Tibial artery (tissue), 4 donors: ENCODE data around the gene CLEC4F.

Source experiments
- DNase-seq, 2 donors: peaks; one replicate each; pipeline ENCODE4 v3.0.0-alpha.2; 2019
- H3K27ac ChIP-seq, 2 donors: fragments of 200-600 bp; sonication (generic) in 1 of 2; 1 replicate in 1 of 2; 2 replicates in 1 of 2; pipeline ENCODE4 v1.5.1; 2018 to 2019; ENCODE audit warnings: mild to moderate bottlenecking in 1 of 2
- H3K27me3 ChIP-seq, 2 donors: fragments of 200-600 bp; sonication (generic) in 1 of 2; one replicate each; pipeline versions ENCODE4 v1.5.1 to v1.6.0; 2016 to 2019
- H3K36me3 ChIP-seq, 3 donors: fragments of 200-600 bp; sonication (generic) in 2 of 3; one replicate each; pipeline ENCODE4 v1.5.1; 2016 to 2019; ENCODE audit warnings: mild to moderate bottlenecking in 2 of 3
- H3K4me1 ChIP-seq, 4 donors: fragments of 200-600 bp; sonication (generic) in 2 of 4; 1 replicate in 3 of 4; 2 replicates in 1 of 4; pipeline ENCODE4 v1.5.1; 2016 to 2019
- H3K4me3 ChIP-seq, 2 donors: fragments of 200-600 bp; sonication (generic) in 1 of 2; 1 replicate in 1 of 2; 2 replicates in 1 of 2; pipeline ENCODE4 v1.5.1; 2018 to 2019; ENCODE audit warnings: mild to moderate bottlenecking in 2 of 2
- H3K9me3 ChIP-seq, 3 donors: fragments of 200-600 bp; sonication (generic) in 1 of 3; one replicate each; pipeline ENCODE4 v1.5.1; 2016 to 2019
- CTCF ChIP-seq, 2 experiments: fragments of 200-600 bp in 1 of 2; fragments of 450-650 bp in 1 of 2; IDR thresholded peaks; one replicate each; pipeline ENCODE4 v1.5.1; 2017 to 2019; ENCODE audit warnings: antibody characterized with exemption in 2 of 2, mild to moderate bottlenecking in 1 of 2, moderate library complexity in 1 of 2
- intact Hi-C: fragments of 100-400 bp; cut with DNase I; formaldehyde crosslinking; loops from one replicate; pipeline ENCODE4 v1.15.0; 2023; ENCODE audit warnings: low total_unique reads

Gene CLEC4F

GRCh38 chr2:70852824-70853223, 32.4 kb upstream of the CLEC4F start:
- Histone ChIP-seq H3K27me3 (no peaks in the 10 kb centered on the region), H3K36me3 (no peaks in the 10 kb centered on the region), H3K4me3 (no peak overlapping the region), H3K4me1 (no peaks in the 10 kb centered on the region), H3K9me3 (no peaks in the 10 kb centered on the region), H3K27ac (no peak overlapping the region)
- TF ChIP-seq CTCF (IDR thresholded peaks at IDR 0.05), result no peak
- DNase-seq, result no peak
- intact Hi-C loops, result no loop called here

GRCh38 chr2:70851704-70852103, 31.3 kb upstream of the CLEC4F start:
- no peak overlapping the region for H3K4me3 ChIP-seq
- H3K27ac ChIP-seq, result no peak overlapping the region
- H3K27me3 ChIP-seq, result no peaks in the 10 kb centered on the region
- no peak for TF ChIP-seq CTCF (IDR thresholded peaks at IDR 0.05)
- no peak for DNase-seq
- intact Hi-C loops, result no loop called here
- no peaks in the 10 kb centered on the region for H3K9me3 ChIP-seq
- H3K4me1 ChIP-seq, result no peaks in the 10 kb centered on the region
- H3K36me3 ChIP-seq, result no peaks in the 10 kb centered on the region

GRCh38 chr2:70850925-70851324, 30.5 kb upstream of the CLEC4F start:
- no peak overlapping the region for H3K27ac ChIP-seq
- intact Hi-C loops, result no loop called here
- H3K36me3 ChIP-seq, result no peaks in the 10 kb centered on the region
- H3K9me3 ChIP-seq, result no peaks in the 10 kb centered on the region
- no peak for TF ChIP-seq CTCF (IDR thresholded peaks at IDR 0.05)
- no peaks in the 10 kb centered on the region for H3K27me3 ChIP-seq
- no peak for DNase-seq
- H3K4me3 ChIP-seq, result no peak overlapping the region
- H3K4me1 ChIP-seq, result no peaks in the 10 kb centered on the region

GRCh38 chr2:70842401-70842800, 22.0 kb upstream of the CLEC4F start:
- Histone ChIP-seq H3K36me3 (no peaks in the 10 kb centered on the region), H3K4me1 (no peaks in the 10 kb centered on the region), H3K4me3 (no peak overlapping the region), H3K27ac (no peak overlapping the region), H3K27me3 (peaks cover 0 to 9% of the 10 kb centered on the region in 2 donors), H3K9me3 (no peaks in the 10 kb centered on the region)
- TF ChIP-seq CTCF (IDR thresholded peaks at IDR 0.05), result no peak
- intact Hi-C loops, result no loop called here
- DNase-seq, result no peak

GRCh38 chr2:70837980-70838925, 17.9 kb upstream of the CLEC4F start:
- TF ChIP-seq CTCF (IDR thresholded peaks at IDR 0.05), result no peak
- no peak for DNase-seq
- Histone ChIP-seq H3K4me3 (no peak overlapping the region), H3K4me1 (no peaks in the 10 kb centered on the region), H3K36me3 (no peaks in the 10 kb centered on the region), H3K27ac (no peak overlapping the region), H3K9me3 (no peaks in the 10 kb centered on the region), H3K27me3 (peaks cover 0 to 9% of the 10 kb centered on the region in 2 donors)
- intact Hi-C loops, result no loop called here
